Stimulated activated CD4-positive, alpha-beta T cell treated with anti-CD3 and anti-CD28 coated beads, Interleukin-1b, Interleukin-23, amount 100 ng/mL, for 1 hour (primary cell): ENCODE results near the gene LRCH1.

Experiments used
- DNase-seq, 2 donors: peaks; one replicate each; pipeline ENCODE4 v3.0.0-alpha.2; 2020; ENCODE audit warnings: low read depth in 2 of 2

The LRCH1 gene

DNA sequence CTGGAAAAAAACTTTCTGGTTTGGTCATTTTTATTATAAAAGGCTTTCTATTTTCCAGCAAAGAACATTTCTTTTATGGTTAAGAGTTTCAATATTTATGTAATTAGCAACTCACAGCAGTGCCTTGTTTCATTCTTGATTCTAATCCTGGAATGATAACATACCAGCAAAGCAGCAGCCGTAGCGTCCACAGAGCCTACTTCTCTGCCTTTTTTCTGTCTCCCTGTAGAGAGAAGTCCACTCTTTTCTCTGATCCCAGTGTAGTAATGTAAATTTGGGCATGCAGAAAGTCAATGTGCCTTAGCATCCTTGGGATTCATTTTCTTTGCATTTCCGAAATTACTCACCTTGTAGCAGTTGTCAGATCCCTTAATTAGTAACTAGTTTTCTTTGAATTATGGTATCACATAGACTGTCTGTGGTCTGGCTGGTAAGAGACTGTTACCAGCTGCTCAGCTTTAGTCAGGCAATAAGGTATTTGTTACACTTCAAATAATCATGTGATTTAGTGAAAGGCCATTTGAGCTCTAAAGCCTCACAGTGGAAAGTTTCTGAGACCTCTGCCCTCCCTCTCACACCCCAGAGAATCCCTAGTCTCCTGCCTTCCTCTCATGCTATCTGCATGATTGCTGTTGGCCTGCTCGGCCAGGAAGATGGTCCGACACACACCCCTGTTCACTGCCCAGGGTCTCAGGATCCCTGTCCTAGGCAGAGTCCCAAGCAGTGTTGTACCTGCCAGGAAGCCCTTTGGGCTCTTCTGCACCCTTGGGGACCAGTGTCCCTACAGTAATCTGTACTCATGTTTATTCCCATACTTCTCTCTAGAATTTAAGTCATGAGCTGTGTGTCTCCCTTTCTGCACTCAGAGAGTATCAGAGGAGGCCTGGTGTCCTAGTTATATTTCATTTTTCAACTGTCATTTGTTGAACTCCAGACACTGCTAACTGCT lies 86.3 kb downstream of the LRCH1 start:
- DNase-seq, result no peak

GRCh38 chr13:46640843-46641242 lies 87.9 kb downstream of the LRCH1 start:
- DNase-seq, result no peak

DNA sequence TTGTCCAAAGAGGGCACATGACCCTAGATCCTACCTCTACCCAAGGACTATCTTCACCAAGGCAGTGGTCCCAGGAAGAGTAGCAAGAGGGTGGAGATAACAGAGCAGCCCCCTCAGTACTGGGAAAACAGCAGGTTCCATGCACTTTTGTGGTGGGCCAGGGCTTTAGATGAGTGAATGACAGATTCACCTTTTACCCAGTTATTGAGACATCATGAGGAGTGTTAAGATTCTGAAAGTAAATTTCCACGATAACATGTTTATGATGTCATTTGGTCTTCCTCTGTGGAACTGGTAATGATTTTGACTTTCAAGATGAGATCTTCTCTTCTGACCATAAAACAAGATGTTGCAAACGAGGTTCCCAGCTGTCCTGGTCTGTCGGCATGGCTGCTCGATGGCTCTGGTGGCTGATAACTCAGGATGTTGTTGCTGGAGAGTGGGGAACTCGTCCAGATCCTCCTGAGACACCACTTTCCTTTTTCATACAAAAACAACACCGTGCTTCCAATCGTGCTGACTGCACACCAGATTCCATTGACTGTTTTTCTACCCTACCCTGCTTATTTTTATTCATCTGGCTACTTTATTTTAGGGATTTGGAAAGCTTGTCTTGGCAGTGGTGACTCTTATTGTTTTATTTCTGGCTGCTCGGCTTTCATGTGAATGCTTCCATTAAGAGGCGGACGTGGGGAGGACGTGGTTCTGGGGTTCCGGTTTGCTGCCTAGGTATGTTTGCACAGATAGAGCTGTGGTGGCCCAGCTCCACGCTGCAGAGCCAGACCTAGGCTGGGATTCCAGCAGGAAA lies 88.5 kb downstream of the LRCH1 start:
- no peak for DNase-seq

DNA sequence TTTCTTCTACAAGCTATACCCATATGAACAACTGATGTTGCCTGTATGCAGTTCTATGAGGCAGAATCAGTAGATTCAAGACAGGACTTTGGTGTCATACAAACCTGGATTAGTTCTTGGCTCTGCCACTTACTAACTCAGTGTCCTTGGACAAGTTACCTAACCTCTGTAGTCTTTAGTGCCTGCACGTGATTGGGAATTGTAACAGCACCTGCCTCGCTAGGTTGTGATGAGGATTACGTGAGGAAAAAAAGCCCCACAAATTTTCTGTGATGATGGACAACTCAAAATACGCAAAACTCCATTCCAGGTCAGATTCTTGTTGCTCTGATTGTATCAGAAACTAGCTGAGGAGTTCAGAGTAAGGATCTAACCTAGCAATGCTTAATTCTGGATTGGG lies 89.3 kb downstream of the LRCH1 start:
- DNase-seq, result no peak

- DNase-seq, result no peak
These were observed 90.3 kb downstream of the LRCH1 start for GRCh38 chr13:46643165-46643777.

DNA sequence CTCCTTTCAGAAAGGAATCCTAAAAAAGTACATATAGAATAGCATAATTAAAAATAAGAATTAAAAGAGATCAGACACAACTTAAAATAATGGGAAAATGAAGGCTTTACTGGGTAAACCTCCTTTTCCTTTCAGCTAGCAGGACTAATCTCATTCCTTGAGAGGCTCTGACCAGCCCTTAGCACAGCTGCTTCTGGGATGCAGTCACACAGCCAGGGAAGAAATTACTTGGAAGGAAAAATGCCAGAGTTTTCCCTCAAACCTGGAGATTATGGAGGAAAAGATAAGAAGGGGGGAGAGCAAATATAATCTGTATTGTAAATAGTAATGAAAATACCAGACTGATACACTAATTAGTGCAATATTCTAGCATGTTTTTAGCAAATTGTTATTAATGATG lies 91.8 kb downstream of the LRCH1 start:
- DNase-seq, result no peak

DNA sequence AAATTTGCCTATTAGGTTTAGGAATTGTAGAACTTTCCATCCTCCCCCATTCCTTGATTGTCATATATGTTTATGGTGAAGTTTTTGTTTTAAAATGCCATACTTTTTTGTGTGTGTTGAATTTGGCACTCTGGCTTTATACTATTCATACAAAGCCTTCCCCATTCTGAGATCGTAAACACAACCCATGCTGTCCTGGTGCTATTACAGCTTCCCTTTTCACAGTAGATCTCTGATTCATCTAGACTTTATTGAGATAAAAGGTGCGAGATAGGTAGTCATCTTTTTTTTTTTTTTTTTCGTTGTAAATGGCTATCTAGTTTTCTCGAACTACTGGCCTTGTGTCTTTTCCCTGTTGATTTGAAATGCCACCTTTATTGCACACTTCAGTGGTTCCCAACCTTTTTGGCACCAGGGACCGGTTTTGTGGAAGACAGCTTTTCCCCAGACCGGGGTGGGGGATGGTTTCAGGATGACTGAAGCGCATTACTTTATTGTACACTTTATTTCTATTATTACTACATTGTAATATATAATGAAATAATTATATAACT lies 94.6 kb downstream of the LRCH1 start:
- no peak for DNase-seq

- DNase-seq, result no peak
These were observed 95.2 kb downstream of the LRCH1 start for GRCh38 chr13:46648166-46648607.

GRCh38 chr13:46649816-46650215 lies 96.8 kb downstream of the LRCH1 start:
- no peak for DNase-seq

DNA sequence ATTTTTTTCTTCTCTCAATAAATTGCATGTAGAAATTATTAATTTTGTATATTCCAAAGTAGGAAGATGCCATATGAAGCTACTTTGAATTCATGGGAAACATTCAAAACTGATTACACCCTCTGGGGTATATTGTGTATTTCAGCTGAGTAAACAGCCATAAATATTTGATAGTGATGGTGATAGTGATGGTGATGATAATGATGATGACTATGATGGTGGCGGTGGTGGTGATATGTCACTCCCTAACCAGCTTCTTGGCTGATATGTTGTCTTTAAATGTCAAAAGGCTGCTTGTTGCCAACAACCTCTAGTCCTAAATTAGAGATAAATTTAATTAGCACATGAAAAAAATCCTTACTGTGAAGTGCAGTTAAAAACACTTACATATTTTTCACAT lies 102.0 kb downstream of the LRCH1 start:
- DNase-seq, result no peak

DNA sequence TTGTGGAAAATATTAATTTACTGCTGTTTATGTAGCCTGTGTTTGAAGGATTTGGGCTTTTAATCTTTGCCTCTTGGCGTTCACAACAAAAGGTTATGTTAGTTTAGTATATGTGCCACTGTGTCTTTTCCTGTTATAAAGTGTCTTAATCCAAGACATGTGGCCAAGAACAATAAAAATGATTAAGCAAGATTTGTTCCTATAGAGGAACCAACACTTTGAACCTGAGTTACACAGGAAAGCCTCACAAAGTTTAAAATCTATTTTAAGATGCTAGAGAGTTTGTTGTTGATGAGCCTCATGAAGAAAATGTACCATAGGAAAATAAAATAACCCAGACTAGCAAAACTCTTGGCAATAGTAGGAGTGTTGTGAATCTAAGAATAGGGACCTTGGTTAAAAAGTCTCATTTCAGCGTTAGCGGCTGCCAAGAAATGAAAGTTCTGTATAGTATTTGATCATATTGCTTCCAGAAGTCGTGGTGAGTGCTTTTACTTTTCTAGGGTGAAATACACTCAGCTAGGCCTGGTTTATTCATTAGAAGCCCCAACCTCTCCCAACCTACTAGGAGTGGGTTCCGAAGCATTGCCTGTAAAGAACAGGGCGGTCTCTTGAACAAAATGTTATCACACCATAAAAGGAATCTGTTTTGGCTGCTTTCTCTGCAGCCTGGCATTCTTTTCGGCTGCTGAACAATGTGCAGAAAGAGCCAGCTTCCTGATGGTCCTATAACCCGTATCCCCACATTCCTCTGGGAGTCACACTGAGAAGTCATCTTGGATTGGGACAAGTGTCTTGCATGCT lies 102.6 kb downstream of the LRCH1 start:
- no peak for DNase-seq

GRCh38 chr13:46656786-46657185 lies 103.8 kb downstream of the LRCH1 start:
- no peak for DNase-seq

DNA sequence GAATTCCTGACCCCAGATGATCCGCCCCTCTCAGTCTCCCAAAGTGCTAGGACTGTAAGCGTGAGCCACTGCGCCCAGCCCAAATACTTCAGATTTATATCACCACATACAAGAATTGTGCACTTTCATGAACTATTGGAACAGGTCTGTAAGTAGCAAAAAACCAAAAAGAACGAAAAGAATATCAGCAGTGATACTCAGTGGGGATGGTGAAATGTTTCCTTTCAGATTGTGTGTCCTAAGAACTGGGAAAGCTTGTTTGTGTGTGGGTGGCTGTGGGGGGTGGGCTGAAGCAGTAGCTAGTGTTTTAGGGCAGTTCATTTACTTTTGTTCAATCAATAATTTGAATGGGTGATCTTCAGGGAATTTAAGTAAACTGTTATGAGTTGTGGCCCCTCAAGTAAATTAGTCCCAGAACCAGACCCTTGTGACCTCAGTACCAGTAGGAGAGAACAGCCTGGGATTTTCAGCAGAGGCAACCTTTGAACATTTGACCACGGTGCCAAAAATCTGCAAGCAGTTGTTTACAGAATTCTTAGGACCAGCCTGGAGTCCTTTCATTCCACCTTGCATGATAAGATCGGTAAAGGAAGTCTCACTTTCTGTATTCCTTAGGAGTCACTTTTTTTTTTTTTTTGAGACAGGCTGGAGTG lies 106.6 kb downstream of the LRCH1 start:
- no peak for DNase-seq

GRCh38 chr13:46660416-46660815 lies 107.4 kb downstream of the LRCH1 start:
- DNase-seq, result no peak

- DNase-seq, result no peak
These were observed 107.9 kb downstream of the LRCH1 start for GRCh38 chr13:46660857-46661256.

DNA sequence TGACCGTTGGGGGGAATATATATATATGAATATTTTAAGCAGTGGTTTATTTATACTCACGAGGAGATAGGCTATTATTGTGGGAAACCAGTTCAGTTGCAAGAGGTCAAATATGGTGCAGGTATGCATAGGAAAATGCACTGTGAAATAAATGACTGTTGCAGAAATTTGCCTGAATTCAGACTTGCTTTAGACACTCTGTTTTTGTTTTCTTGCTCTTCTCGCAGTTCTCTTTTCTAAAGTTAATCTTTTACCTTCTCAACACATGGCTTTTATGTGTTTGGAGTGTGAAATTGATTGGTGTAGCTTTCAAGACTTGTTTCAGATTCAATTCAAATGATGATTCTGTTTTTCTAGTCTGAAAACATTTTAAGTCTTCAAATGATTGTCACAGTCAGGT lies 109.7 kb downstream of the LRCH1 start:
- DNase-seq, result no peak

GRCh38 chr13:46663206-46664037 lies 110.5 kb downstream of the LRCH1 start:
- DNase-seq, result no peak

DNA sequence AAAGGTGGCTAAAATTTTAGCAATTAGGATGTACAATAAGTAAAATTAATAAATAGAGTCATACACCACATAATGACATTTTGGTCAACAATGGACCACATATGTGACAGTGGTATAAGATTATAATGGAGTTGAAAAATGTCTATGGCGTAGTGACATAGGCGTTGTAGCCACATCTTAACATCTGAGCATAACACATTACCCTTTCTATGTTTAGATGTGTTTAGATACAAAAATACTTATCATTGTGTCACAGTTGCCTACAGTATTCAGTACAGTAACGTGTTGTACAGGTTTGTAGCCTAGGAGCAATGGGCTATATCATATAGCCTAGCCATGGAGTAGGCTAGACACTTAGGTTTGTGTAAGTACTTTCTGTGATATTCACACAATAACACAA lies 111.2 kb downstream of the LRCH1 start:
- no peak for DNase-seq

GRCh38 chr13:46665248-46665632 lies 112.3 kb downstream of the LRCH1 start:
- DNase-seq, result no peak
